NCI-H2227 (cell line): Measurements from ENCODE around the gene RPTOR.
"Not testable (repeated sequence)": the region's sequence is repeated elsewhere in the genome, so short reads cannot be mapped to it uniquely, and the experiment has no call there.

Source experiments
- DNase-seq: peaks from one replicate; lab custom pipeline; 2025; ENCODE audit not compliant: unreplicated experiment; lab: John Stamatoyannopoulos, UW

The RPTOR gene

GRCh38 chr17:80552523-80552922, 7.9 kb downstream of the RPTOR start:
- no peak for DNase-seq

- DNase-seq, result no peak
These were observed 10.6 kb downstream of the RPTOR start for GRCh38 chr17:80555266-80555665.

GRCh38 chr17:80558046-80558445, 13.4 kb downstream of the RPTOR start:
- no peak for DNase-seq

DNA sequence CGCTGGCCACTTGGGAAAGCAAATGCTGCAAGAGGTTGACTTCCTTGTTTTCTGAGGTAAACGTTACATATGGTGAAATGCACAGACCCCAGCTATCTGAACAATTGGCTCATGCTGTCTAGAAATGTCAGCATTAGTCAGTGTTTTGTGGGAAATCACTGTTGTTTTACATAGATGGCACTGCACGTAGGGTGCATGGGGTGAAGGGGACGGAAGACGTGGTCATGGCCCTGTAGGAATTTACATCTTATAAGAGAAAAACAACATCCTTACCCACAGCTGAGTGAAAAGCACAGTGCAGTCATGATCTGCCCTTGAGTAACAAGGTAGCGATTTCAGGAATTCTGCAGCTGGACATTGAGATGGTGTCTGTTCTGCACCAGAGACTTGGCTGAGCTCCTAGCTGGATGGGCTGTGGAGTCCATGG, 15.2 kb downstream of the RPTOR start:
- DNase-seq, result no peak

- no peak for DNase-seq
These were observed 17.0 kb downstream of the RPTOR start for GRCh38 chr17:80561541-80562114.

- DNase-seq, result no peak
These were observed 19.9 kb downstream of the RPTOR start for GRCh38 chr17:80564545-80564944.

GRCh38 chr17:80565343-80566053, 20.9 kb downstream of the RPTOR start:
- no peak for DNase-seq

DNA sequence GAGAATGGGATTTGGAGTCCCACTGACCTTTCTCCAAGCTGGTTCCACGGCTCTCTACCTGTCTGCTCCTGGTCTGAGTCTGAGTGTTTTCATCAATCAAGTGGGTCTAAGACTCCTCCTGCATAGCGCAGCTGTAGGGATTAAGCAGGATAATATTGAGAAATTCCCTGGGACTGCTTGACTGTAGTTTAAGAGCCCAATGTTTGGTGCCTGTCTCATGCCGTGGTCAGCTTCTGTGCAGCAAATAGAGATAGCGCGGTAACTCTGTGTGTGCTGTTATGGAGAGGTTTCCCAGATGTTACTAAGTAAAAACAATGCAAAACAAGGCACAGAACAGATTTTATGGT, 21.4 kb downstream of the RPTOR start:
- DNase-seq, result no peak

DNA sequence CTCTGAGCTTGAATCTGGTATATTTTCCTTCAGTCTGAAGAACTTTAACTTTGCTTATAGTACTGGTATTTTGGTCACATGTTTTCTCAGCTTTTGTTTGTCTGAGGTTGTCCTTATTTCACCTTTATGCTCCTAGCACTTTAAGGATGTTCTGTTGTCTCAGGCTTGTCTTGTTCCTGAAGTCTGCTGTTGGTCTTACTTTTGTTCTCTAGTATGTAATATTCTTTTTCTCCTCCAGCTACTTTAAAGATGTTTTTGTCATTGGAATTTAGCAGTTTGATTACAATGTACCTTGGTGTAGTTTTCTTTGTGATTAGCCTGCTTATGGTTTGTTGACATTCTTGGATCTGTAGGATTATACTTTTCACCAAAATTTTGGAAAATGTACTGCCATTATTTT, 23.6 kb downstream of the RPTOR start:
- no peak for DNase-seq

DNA sequence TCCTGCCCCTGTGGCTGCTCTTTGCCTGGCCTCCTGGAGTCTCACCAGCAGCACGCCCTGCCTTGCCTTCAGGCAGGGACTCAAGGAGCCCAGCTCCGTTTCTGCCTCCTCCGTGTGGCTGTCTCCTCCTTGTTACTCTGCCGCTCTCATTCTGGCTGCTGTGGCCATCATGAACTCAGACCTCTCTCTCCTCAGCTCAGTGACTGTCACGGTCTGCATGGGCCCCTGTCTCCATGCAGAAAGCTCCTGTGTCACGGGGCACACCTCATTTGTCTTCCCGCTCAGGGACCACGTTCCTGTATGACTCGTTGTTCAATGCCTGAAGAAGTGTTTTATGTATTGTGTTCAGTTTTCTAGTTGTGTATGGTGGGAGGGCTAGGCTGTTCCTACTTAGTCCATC, 25.3 kb downstream of the RPTOR start:
- no peak for DNase-seq

DNA sequence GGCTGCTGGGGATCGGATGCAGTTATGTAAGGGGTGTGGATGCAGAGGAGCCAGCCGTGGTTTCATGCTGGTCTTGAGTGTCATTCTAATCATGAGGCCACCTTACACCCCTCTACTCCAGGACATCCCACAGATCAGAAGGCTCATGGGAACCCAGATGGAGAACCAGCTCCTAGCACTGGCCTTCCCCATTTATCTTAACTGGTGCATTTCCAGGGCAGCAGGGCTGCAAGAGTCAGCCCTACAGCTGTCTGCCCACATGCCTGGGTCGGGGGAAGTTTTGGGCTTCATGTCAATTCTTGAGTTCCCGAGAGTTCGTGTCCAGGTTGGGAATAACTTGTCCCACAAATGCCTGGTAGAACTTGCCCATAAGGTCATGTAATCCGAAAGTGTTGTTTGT, 29.1 kb downstream of the RPTOR start:
- DNase-seq, result no peak

- DNase-seq, result no peak
These were observed 29.9 kb downstream of the RPTOR start for GRCh38 chr17:80574496-80574895.

DNA sequence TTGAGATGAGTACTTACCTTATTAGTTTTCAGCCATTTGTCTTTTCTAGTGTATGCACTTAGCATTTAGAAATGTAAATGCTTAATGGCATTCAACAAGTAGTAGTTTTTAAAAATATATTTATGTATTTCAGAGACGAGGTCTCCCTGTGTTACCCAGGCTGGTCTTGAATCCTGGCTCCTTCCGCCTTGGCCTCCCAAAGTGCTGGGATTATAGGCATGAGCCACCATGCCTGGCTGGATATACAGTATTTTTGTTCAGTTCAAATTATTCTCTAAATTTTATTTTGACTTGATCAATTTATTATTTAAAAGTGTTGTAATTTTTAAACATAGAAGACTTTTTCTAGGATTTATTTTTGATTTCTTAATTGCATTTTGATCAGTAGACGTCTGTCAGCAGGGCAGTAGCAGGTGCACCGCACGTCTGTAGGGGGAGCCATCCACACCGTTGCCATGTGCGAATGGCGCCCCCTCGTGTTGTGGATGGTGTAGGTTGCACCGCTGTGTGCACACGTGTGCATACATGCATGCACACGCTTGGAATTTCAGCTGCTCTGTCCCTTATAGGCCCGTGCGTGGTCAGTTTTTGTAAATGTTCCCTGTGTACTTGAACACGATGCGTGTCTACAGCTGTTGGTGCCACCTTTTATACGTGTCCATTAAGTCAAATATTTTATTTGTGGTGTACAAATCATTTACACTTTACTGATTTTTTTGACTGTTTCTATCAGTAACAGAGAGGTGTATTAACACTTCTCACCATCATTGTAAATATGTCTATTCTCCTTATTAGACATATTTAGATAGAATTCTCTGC, 30.6 kb downstream of the RPTOR start:
- DNase-seq, result peak; percentile 91

- DNase-seq, result peak; percentile 23
These were observed 33.4 kb downstream of the RPTOR start for GRCh38 chr17:80577876-80578570.

- DNase-seq, result not testable (repeated sequence)
These were observed 34.2 kb downstream of the RPTOR start for GRCh38 chr17:80578668-80579388.

DNA sequence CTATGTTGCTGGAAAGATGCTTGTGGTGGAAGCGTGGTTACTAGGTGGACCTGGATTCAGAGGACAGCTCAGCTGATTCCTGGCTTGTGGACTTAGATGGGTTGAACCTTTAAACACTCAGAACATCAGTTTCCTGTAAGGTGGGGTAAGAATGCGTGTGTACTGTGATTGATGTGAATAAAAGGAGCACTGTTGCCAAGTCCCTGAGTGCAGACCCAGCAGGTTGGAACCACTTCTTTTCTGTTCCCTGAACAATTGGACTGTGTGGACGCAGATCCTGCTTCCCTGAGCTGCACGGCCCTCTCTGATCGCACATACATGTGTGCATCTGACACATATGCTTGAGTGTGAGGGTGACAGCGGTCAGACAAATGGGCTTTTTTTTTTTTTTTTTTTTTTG, 37.5 kb downstream of the RPTOR start:
- DNase-seq, result no peak

- no peak for DNase-seq
These were observed 39.7 kb downstream of the RPTOR start for GRCh38 chr17:80584176-80584905.

DNA sequence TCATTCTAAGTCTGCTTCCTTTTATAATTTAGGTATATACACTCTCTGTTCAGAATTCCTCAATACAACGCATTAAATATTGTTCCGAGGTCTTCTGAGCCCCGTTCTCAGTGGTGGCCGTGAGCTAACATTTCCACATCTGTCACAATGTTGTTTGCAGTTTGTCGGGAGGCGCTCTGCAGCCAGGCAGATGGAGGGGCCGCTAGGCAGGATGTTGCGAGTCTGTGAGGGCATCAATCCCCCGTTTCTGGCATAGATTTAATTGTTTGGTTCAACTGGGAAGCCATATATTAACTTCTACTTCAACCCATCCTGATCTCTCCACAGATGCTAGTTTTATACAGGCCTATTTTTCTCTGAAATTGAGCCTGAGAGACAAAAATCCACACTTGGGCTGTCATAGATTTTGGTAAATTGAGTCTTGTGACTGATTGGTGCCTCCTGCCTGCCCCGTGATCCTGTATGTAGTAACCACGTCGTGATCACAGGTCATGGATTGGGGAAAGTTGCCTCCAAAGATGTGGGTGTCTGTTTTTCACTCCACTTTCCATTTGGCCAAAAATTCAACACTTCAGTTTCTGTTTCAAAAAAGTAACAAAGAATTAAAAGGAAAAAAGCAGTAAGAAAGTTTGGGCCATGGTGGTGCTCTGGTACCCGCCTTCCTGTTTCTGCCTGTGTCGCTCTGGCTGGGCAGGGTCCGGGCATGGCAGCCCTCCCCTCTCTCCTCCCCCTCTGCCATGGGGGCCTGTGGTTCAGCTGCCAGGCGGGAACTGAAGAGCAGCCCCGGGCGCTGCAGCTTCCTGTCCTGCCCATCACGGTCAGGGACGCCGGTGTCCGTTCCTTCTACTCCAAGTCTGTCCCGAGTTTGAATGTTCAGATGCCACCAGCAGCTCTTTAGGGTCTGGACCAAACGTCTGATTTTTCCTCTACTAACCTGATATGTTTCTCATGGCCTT, 41.5 kb downstream of the RPTOR start:
- peak; percentile 44 for DNase-seq

DNA sequence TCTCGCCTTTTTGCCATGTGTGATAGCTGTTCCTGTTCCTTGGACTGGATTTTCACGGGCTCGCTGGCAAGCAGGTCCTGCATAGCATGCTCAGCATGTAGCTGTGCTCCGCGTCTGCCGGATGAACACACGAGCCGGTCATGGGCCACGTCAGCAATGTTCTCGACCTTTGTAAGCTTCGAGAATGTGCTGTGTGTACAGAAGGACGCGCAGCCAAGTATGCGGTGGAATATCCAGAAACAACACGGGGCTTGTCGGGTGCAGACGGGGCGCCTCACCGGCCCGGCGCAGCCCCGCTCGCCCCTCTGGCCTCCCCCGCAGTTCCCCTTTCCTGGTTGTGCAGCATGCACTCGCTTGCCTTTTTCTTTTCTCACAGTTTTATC, 42.2 kb downstream of the RPTOR start:
- peak; percentile 44 for DNase-seq
